Liver (tissue), 9 donors: ENCODE data around the gene CARD19. TPM values are rescaled to one million over a fixed set of nuclear protein-coding genes. Genes with fewer than 3 reads are reported as not detected.

ENCODE experiments used
- DNase-seq: peaks from one replicate; pipeline ENCODE4 v3.0.0-alpha.2; 2017; ENCODE audit warnings: low spot score
- H3K27ac ChIP-seq, 2 donors: one replicate each; pipeline ENCODE4 v1.7.0; 2013; ENCODE audit warnings: inconsistent platforms in 2 of 2, low read length in 2 of 2, control low read depth in 1 of 2, low read depth in 1 of 2, mild to moderate bottlenecking in 1 of 2
- H3K27me3 ChIP-seq, 4 donors: one replicate each; pipeline versions ENCODE4 v1.6.1 to v1.7.0; 2013; ENCODE audit warnings: low read length in 3 of 4, inconsistent platforms in 1 of 4, mild to moderate bottlenecking in 1 of 4, moderate library complexity in 1 of 4; ENCODE audit not compliant: control insufficient read depth in 4 of 4, insufficient read depth in 4 of 4
- H3K36me3 ChIP-seq, 4 donors: one replicate each; pipeline versions ENCODE4 v1.6.1 to v1.7.0; 2013; ENCODE audit warnings: low read length in 3 of 4, mild to moderate bottlenecking in 3 of 4, low read depth in 1 of 4, moderate library complexity in 1 of 4; ENCODE audit not compliant: control insufficient read depth in 4 of 4, insufficient read depth in 3 of 4
- H3K4me1 ChIP-seq, 4 donors: one replicate each; pipeline versions ENCODE4 v1.6.1 to v1.7.0; 2013; ENCODE audit warnings: low read length in 3 of 4, mild to moderate bottlenecking in 3 of 4, moderate library complexity in 1 of 4; ENCODE audit not compliant: control insufficient read depth in 4 of 4, insufficient read depth in 4 of 4
- H3K4me3 ChIP-seq, 3 donors: one replicate each; pipeline versions ENCODE4 v1.6.1 to v1.7.0; 2013; ENCODE audit warnings: low read length in 3 of 3, control low read depth in 1 of 3, low read depth in 1 of 3, mild to moderate bottlenecking in 1 of 3
- H3K9ac ChIP-seq, 2 donors: one replicate each; pipeline ENCODE4 v1.7.0; 2013; ENCODE audit warnings: low read length in 2 of 2, mild to moderate bottlenecking in 2 of 2, moderate library complexity in 2 of 2, control low read depth in 1 of 2, low read depth in 1 of 2
- H3K9me3 ChIP-seq, 4 donors: one replicate each; pipeline versions ENCODE4 v1.6.1 to v1.7.0; 2013; ENCODE audit warnings: low read length in 3 of 4; ENCODE audit not compliant: control insufficient read depth in 4 of 4
- EGR1 ChIP-seq, 2 donors: IDR thresholded peaks; 2 replicates each; pipeline ENCODE4 v1.6.1; 2016 to 2018; ENCODE audit warnings: antibody characterized with exemption in 2 of 2, low read depth in 2 of 2
- FOXA1 ChIP-seq: IDR thresholded peaks from 2 replicates; pipeline ENCODE4 v1.6.1; 2016; ENCODE audit warnings: antibody characterized with exemption
- FOXA2 ChIP-seq: IDR thresholded peaks from 2 replicates; pipeline ENCODE4 v1.6.1; 2016; ENCODE audit warnings: antibody characterized with exemption
- GABPA ChIP-seq, 2 donors: IDR thresholded peaks in 1 of 2; conservative IDR thresholded peaks in 1 of 2; 2 replicates each; pipeline ENCODE4 v1.6.1; 2016; ENCODE audit warnings: antibody characterized with exemption in 2 of 2, mild to moderate bottlenecking in 1 of 2, moderate library complexity in 1 of 2
- HNF4A ChIP-seq, 2 donors: conservative IDR thresholded peaks; 2 replicates each; pipeline ENCODE4 v1.6.1; 2016; ENCODE audit warnings: antibody characterized with exemption in 2 of 2, mild to moderate bottlenecking in 2 of 2
- HNF4G ChIP-seq: IDR thresholded peaks from 2 replicates; pipeline ENCODE4 v1.6.1; 2016; ENCODE audit warnings: antibody characterized with exemption
- JUND ChIP-seq, 2 donors: IDR thresholded peaks; 2 replicates each; pipeline ENCODE4 v1.6.1; 2016; ENCODE audit warnings: antibody characterized with exemption in 2 of 2
- NR2F2 ChIP-seq: IDR thresholded peaks from 2 replicates; pipeline ENCODE4 v1.6.1; 2016; ENCODE audit warnings: antibody characterized with exemption
- RAD21 ChIP-seq, 2 donors: IDR thresholded peaks; 2 replicates each; pipeline ENCODE4 v1.6.1; 2016; ENCODE audit warnings: antibody characterized with exemption in 2 of 2, mild to moderate bottlenecking in 2 of 2
- RXRA ChIP-seq, 2 donors: IDR thresholded peaks; 2 replicates each; pipeline ENCODE4 v1.6.1; 2017 to 2018; ENCODE audit warnings: antibody characterized with exemption in 2 of 2, mild to moderate bottlenecking in 1 of 2
- SP1 ChIP-seq: IDR thresholded peaks from 2 replicates; pipeline ENCODE4 v1.6.1; 2018; ENCODE audit warnings: antibody characterized with exemption, mild to moderate bottlenecking
- TAF1 ChIP-seq: conservative IDR thresholded peaks from 2 replicates; pipeline ENCODE4 v1.6.1; 2016; ENCODE audit warnings: antibody characterized with exemption, mild to moderate bottlenecking
- YY1 ChIP-seq: IDR thresholded peaks from 2 replicates; pipeline ENCODE4 v1.6.1; 2016; ENCODE audit warnings: antibody characterized with exemption, mild to moderate bottlenecking
- WGBS: extraction: QIAGEN DNeasy Blood & Tissue Kit; methylation state at CpG from one replicate; pipeline ENCODE4 v1.1.7; 2013; 5-methylcytosine and 5-hydroxymethylcytosine counted together
- polyA plus RNA-seq, 2 donors: library from polyadenylated mRNA; stranded (reverse) in 1 of 2; unstranded in 1 of 2; fragments of 200-250 nt in 1 of 2; fragments of >200 nt in 1 of 2; fragmentation: Nextera tagmentation in 1 of 2; extraction: Ambion mirVana in 1 of 2; gene quantifications; one replicate each; pipeline versions ENCODE4 v1.2.1 to v1.2.3, GENCODE V29; 2013 to 2015
- total RNA-seq, 2 donors: library from RNA; depleted of rRNA; stranded (reverse); fragments of >200 nt; gene quantifications; one replicate each; pipeline ENCODE4 v1.2.3, GENCODE V29; 2014
- TF ChIP-seq, protein P1 (sequence below): IDR thresholded peaks from 2 replicates; pipeline ENCODE4 v1.6.1; 2016; ENCODE audit warnings: antibody characterized with exemption, mild to moderate bottlenecking
- TF ChIP-seq, protein P2 (sequence below): IDR thresholded peaks from 2 replicates; pipeline ENCODE4 v1.6.1; 2016; ENCODE audit warnings: antibody characterized with exemption
- TF ChIP-seq, protein P3 (sequence below): IDR thresholded peaks from 2 replicates; pipeline ENCODE4 v1.6.1; 2016; ENCODE audit warnings: antibody characterized with exemption
- TF ChIP-seq, protein P4 (sequence below): fragments of 150-350 bp; IDR thresholded peaks from 2 replicates; pipeline ENCODE4 v1.5.1; 2017; ENCODE audit warnings: improper control_type of control experiment, low read depth, low read length; ENCODE audit not compliant: missing input control
- TF ChIP-seq, protein P5 (sequence below): IDR thresholded peaks from 2 replicates; pipeline ENCODE4 v1.6.1; 2016; ENCODE audit warnings: antibody characterized with exemption
- donor health status: healthy.
- donor health status: healthy.
- donor health status: healthy.
- donor health status: healthy.
- donor health status: healthy.

CARD19 gene
- total and polyA plus RNA-seq, 4 donors: 13.0 to 18.2 (median 16.3) TPM

DNA sequence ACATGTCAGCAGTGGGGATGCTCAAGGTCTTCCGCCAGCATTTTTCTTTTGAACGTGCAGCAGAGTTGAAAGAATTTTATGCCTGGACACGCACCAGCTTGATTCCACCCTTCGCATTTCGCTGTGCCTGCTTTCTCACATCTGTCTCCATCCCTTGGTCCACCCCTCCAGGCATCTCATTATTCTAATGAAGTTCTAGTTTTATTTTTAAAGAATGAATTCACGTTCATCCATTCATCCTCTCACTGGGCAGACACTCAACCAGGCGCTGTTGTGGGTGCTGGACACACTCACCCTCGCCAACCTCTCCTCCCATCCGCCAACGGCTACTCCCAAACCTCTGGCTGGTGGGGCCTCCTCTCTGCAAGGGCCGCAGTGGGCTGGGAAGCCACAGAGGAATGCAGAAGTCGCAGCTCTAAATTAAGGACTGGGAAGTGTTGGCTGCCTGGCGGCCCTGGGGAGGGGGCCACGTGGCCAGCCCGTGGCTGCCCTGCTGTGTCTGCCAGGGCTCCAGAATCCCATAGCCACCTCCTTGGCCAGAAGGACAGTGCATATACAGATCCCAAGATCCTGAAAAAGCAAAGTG lies 30.8 kb upstream of the CARD19 start:
- Histone ChIP-seq H3K4me3 (no peak overlapping the region), H3K27me3 (no peaks in the 10 kb centered on the region), H3K9ac (no peak overlapping the region), H3K27ac (no peak overlapping the region), H3K36me3 (no peaks in the 10 kb centered on the region), H3K4me1 (peaks cover 0 to 25% (median 22%) of the 10 kb centered on the region in 4 donors), H3K9me3 (no peaks in the 10 kb centered on the region)
- no peak for TF ChIP-seq HNF4G
- TF ChIP-seq, protein P1, sequence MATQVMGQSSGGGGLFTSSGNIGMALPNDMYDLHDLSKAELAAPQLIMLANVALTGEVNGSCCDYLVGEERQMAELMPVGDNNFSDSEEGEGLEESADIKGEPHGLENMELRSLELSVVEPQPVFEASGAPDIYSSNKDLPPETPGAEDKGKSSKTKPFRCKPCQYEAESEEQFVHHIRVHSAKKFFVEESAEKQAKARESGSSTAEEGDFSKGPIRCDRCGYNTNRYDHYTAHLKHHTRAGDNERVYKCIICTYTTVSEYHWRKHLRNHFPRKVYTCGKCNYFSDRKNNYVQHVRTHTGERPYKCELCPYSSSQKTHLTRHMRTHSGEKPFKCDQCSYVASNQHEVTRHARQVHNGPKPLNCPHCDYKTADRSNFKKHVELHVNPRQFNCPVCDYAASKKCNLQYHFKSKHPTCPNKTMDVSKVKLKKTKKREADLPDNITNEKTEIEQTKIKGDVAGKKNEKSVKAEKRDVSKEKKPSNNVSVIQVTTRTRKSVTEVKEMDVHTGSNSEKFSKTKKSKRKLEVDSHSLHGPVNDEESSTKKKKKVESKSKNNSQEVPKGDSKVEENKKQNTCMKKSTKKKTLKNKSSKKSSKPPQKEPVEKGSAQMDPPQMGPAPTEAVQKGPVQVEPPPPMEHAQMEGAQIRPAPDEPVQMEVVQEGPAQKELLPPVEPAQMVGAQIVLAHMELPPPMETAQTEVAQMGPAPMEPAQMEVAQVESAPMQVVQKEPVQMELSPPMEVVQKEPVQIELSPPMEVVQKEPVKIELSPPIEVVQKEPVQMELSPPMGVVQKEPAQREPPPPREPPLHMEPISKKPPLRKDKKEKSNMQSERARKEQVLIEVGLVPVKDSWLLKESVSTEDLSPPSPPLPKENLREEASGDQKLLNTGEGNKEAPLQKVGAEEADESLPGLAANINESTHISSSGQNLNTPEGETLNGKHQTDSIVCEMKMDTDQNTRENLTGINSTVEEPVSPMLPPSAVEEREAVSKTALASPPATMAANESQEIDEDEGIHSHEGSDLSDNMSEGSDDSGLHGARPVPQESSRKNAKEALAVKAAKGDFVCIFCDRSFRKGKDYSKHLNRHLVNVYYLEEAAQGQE: no peak
- no peak for TF ChIP-seq HNF4A (conservative IDR thresholded peaks at IDR 0.05)
- TF ChIP-seq GABPA (IDR thresholded peaks at IDR 0.05 in 1 of 2, conservative IDR thresholded peaks at IDR 0.05 in 1 of 2): no peak
- TF ChIP-seq JUND (IDR thresholded peaks at IDR 0.05): no peak
- no peak for TF ChIP-seq SP1
- TF ChIP-seq, protein P2, sequence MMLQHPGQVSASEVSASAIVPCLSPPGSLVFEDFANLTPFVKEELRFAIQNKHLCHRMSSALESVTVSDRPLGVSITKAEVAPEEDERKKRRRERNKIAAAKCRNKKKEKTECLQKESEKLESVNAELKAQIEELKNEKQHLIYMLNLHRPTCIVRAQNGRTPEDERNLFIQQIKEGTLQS: no peak
- TF ChIP-seq RAD21 (IDR thresholded peaks at IDR 0.05): no peak
- no peak for TF ChIP-seq EGR1 (IDR thresholded peaks at IDR 0.05; ENCODE audit: low read depth in 2 of 2)
- TF ChIP-seq FOXA1: no peak
- no peak for TF ChIP-seq TAF1
- TF ChIP-seq NR2F2: no peak
- TF ChIP-seq, protein P3, sequence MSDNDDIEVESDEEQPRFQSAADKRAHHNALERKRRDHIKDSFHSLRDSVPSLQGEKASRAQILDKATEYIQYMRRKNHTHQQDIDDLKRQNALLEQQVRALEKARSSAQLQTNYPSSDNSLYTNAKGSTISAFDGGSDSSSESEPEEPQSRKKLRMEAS: no peak
- no peak for DNase-seq
- 84% methylated on average over 15 of the region's 15 CpGs for WGBS

DNA sequence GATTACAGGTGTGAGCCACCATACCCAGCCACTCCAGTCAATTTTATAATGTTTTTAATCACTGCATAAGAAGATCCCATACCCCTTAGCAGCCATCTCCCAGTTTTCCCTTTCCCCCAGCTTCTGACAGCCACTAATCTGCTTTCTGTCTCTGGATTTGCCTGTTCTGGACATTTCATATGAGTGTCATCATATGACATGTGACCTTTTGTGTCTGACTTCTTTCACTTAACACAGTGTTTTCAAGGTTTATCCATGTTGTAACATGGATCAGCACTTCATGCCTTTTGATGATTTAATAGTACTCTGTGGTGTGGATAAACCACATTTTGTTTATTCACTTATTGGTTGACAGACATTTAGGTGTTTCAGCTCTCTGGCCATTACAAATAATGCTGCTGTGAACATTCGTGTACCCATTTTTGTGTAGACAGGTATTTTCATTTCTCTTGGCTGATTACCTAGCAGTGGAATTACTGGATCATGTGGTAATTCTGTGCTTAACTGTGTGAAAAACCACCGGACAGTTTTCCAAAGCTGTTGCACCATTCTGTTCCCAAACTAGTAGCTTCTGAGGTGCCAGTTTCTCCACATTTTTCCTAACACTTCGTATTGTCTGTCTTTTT lies 28.9 kb upstream of the CARD19 start:
- H3K4me3 ChIP-seq: no peak overlapping the region
- H3K36me3 ChIP-seq: no peaks in the 10 kb centered on the region
- H3K27ac ChIP-seq: no peak overlapping the region
- WGBS: 94% methylated on average over 3 of the region's 3 CpGs
- no peak overlapping the region for H3K9ac ChIP-seq
- TF ChIP-seq GABPA (IDR thresholded peaks at IDR 0.05 in 1 of 2, conservative IDR thresholded peaks at IDR 0.05 in 1 of 2) (no peak), HNF4G (no peak), JUND (IDR thresholded peaks at IDR 0.05) (no peak), TAF1 (no peak), YY1 (no peak), RXRA (IDR thresholded peaks at IDR 0.05) (no peak), FOXA2 (no peak), HNF4A (conservative IDR thresholded peaks at IDR 0.05) (no peak), SP1 (no peak), RAD21 (IDR thresholded peaks at IDR 0.05) (no peak), EGR1 (IDR thresholded peaks at IDR 0.05; ENCODE audit: low read depth in 2 of 2) (no peak)
- TF ChIP-seq, protein P4, sequence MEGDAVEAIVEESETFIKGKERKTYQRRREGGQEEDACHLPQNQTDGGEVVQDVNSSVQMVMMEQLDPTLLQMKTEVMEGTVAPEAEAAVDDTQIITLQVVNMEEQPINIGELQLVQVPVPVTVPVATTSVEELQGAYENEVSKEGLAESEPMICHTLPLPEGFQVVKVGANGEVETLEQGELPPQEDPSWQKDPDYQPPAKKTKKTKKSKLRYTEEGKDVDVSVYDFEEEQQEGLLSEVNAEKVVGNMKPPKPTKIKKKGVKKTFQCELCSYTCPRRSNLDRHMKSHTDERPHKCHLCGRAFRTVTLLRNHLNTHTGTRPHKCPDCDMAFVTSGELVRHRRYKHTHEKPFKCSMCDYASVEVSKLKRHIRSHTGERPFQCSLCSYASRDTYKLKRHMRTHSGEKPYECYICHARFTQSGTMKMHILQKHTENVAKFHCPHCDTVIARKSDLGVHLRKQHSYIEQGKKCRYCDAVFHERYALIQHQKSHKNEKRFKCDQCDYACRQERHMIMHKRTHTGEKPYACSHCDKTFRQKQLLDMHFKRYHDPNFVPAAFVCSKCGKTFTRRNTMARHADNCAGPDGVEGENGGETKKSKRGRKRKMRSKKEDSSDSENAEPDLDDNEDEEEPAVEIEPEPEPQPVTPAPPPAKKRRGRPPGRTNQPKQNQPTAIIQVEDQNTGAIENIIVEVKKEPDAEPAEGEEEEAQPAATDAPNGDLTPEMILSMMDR: no peak
- TF ChIP-seq, protein P1: no peak
- TF ChIP-seq, protein P3: no peak
- TF ChIP-seq, protein P2: no peak
- TF ChIP-seq, protein P5, sequence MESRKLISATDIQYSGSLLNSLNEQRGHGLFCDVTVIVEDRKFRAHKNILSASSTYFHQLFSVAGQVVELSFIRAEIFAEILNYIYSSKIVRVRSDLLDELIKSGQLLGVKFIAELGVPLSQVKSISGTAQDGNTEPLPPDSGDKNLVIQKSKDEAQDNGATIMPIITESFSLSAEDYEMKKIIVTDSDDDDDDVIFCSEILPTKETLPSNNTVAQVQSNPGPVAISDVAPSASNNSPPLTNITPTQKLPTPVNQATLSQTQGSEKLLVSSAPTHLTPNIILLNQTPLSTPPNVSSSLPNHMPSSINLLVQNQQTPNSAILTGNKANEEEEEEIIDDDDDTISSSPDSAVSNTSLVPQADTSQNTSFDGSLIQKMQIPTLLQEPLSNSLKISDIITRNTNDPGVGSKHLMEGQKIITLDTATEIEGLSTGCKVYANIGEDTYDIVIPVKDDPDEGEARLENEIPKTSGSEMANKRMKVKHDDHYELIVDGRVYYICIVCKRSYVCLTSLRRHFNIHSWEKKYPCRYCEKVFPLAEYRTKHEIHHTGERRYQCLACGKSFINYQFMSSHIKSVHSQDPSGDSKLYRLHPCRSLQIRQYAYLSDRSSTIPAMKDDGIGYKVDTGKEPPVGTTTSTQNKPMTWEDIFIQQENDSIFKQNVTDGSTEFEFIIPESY: no peak
- DNase-seq: no peak
- peaks cover under 1 to 12% (median 5%) of the 10 kb centered on the region in 4 donors for H3K4me1 ChIP-seq
- H3K9me3 ChIP-seq: no peaks in the 10 kb centered on the region
- no peaks in the 10 kb centered on the region for H3K27me3 ChIP-seq
